Jurkat, Clone E6-1 (cell line): Measurements from ENCODE around the gene AZU1.
A peak's percentile ranks its signal among the peaks of the same experiment; 100 is the strongest.

Experiments
- DNase-seq: peaks from one replicate; pipeline ENCODE4 v3.0.0-alpha.2; 2011; ENCODE audit warnings: low read depth, low spot score
- H3K4me3 ChIP-seq: 2 replicates; pipeline ENCODE4 v1.5.1; 2011; ENCODE audit warnings: mild to moderate bottlenecking, low read length, control low read depth, moderate library complexity

AZU1 gene

GRCh38 chr19:795691-796581 is 31.7 kb upstream of the AZU1 start:
- no peak for DNase-seq
- peak overlapping the region; percentile 84 for H3K4me3 ChIP-seq

- peak; percentile 100 for DNase-seq
- H3K4me3 ChIP-seq, result peak within 1 kb of the TSS; percentile 91
Measured at GRCh38 chr19:796692-797527, 30.7 kb upstream of the AZU1 start, which contains the start of gene PTBP1. Gene PTBP1, plus strand, starts transcription at chr19:797452. Its CDS starts 46 bp downstream, at chr19:797498.

DNA sequence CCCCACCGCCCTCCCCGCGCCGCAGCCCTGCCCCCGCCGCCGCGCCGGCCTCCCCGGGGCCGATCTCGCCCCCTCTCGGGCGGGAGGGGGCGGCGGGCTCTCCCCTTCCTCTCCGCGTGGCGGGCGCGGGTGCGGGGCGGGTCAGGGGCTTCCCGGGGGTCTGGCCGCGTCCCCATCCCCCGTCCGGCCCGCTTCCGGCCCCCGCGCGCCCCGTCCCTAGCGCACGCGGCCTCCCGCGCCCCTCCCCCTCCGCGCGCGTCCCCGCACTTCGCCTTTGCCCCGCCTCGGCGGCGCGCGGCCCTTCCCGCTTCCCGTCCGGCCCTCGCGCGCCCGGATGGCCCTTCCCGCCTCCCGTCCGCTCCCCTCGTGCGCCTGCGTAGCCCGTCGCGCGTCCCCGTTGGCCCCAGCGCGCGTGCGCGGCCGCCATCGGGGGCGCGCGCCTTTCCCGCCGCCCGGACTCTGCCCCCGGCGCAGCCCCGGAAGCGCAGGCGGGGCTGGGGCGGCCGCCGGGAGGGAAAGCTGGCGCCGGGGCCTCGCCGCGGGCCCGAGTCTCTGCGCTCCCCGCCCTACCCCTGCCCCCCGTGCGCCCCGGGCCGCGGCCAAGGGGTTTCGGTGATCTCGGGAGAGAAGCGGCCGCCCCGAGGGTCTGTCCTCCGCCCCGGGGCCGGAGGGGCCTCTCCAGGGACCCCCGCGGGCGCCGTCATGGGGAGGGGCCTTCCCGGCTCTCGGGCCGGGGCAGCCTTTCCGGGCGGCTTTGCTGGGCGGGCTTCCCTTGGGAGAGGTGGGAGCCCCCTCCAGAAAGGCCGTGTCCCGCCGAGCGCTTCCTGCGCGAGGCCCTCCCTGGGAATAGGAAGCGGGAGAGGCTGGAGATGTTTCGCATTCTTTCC is 29.9 kb upstream of the AZU1 start:
- H3K4me3 ChIP-seq, result peak overlapping the region; percentile 91
- peak; percentile 80 for DNase-seq

- DNase-seq, result no peak
- H3K4me3 ChIP-seq, result peak overlapping the region; percentile 91
Measured at GRCh38 chr19:798415-799075, 29.1 kb upstream of the AZU1 start.

GRCh38 chr19:799076-799881 is 28.4 kb upstream of the AZU1 start:
- peak overlapping the region; percentile 91 for H3K4me3 ChIP-seq

DNA sequence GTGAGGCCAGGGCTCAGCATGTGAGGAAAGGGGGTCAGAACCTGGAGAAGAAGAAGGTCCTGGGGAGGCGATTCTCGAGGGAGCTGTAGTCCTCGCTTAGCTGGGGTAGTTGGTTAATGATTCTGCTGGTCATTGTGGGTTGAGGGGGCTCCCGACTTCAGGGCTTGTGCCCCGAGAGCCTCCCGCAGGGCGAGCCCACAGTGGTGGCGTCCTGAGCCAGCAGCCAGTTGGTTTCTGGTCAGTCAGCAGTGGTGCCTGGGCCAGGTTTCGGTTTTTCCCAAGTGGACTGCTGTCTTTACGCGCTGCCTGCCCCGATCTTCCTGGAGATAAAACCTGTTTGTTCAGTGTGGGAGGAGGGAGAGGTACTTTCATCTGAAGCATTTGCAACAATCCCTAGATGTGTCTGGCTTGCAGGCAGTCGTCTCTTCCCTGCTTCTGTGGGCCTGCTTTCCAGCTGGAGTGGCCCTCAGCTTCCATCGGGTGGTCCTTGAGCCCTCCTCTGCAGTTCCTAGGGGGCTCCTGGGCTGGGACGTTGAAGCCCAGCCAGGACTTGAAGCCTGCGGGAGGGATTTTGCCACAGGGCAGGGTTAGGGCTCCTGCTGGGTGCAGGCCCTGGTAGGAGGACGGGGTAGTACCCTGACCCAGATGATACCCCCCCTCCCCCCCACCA is 27.1 kb upstream of the AZU1 start:
- no peak for DNase-seq
- H3K4me3 ChIP-seq, result no peak overlapping the region

More at GRCh38 chr19:799076-799881, 28.4 kb upstream of the AZU1 start:
- DNase-seq, result no peak

- H3K4me3 ChIP-seq, result no peak overlapping the region
- DNase-seq, result no peak
Measured at GRCh38 chr19:801030-801860, 26.4 kb upstream of the AZU1 start.

- DNase-seq, result no peak
- no peak overlapping the region for H3K4me3 ChIP-seq
Measured at GRCh38 chr19:801861-802497, 25.7 kb upstream of the AZU1 start.

DNA sequence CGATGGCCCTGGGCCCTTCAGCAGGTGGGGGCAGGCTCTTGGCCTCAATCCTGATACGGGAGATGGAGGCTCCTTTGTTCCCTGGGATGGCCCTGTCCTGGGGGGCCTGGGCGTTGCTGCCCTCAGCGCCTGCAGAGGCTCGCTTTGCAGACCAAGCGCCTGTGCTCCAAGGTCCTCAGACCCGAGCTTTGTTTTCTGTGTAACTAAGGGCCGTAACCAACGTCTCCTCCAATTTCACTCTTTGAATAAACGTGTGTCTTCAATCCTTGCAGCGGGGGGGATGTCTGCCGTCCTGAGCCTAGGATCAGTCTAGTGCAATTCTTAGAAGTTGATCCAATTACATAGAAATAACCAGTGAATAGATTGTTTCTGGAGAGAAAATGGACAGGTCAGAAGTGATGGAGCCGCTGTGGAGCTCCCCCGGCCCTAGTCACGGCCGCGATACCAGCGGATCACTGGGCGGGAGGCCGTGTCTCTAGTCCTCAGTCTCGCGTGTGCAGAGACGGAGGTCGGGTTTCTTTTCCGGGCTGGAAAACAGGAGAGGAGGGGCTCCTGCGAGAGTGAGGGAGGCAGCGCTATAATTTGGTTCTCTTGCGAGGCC is 25.0 kb upstream of the AZU1 start:
- no peak for DNase-seq
- no peak overlapping the region for H3K4me3 ChIP-seq

GRCh38 chr19:803099-803561 is 24.5 kb upstream of the AZU1 start:
- H3K4me3 ChIP-seq, result no peak overlapping the region
- no peak for DNase-seq

GRCh38 chr19:803686-804418 is 23.8 kb upstream of the AZU1 start:
- H3K4me3 ChIP-seq, result no peak overlapping the region
- no peak for DNase-seq

- H3K4me3 ChIP-seq, result no peak overlapping the region
- no peak for DNase-seq
Measured at GRCh38 chr19:804419-805165, 23.0 kb upstream of the AZU1 start.

DNA sequence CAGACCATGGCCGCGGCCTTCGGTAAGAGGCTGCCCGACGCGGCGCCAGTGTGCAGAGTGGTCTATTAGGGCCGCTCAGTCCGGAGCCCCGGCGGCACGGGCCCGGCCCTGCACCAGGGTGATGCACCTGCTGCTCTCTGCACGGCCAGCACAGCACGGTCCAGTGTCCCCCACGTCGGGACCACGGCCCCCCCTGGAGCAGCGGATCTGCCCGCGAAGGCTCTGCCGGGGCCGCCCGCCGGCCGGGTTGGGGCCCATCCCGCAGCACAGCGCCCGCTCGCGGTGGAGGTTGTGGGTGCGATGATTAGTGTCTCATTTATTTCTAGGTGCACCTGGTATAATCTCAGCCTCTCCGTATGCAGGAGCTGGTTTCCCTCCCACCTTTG is 22.5 kb upstream of the AZU1 start:
- no peak for DNase-seq
- no peak overlapping the region for H3K4me3 ChIP-seq
